DOHH2 (cell line): ENCODE results near the gene FN1.

ENCODE experiments used
- CTCF ChIP-seq: fragments of 200-600 bp; sonication (generic); IDR thresholded peaks from one replicate; pipeline ENCODE4 v1.5.1; 2014; ENCODE audit warnings: antibody characterized with exemption, mild to moderate bottlenecking, low read depth, low read length; ENCODE audit not compliant: poor library complexity, severe bottlenecking
- EZH2phosphoT487 ChIP-seq: fragments of 200-600 bp; sonication (generic); IDR thresholded peaks from 2 replicates; pipeline ENCODE4 v1.6.1; 2017; ENCODE audit warnings: borderline replicate concordance, mild to moderate bottlenecking, antibody characterized with exemption, low read length, moderate library complexity, mixed read lengths

- no peak for TF ChIP-seq CTCF
- no peak for TF ChIP-seq EZH2phosphoT487
These were observed 26.1 kb upstream of the FN1 start for GRCh38 chr2:215461836-215462532.
